Globus pallidus (tissue), 1 donor: Measurements from ENCODE around the gene RPS27A.
"Not testable (repeated sequence)": the region's sequence is repeated elsewhere in the genome, so short reads cannot be mapped to it uniquely, and the experiment has no call there.

ENCODE experiments used
- DNase-seq: peaks from one replicate; pipeline ENCODE4 v3.0.0-alpha.2; 2015; ENCODE audit warnings: low spot score

RPS27A gene

DNA sequence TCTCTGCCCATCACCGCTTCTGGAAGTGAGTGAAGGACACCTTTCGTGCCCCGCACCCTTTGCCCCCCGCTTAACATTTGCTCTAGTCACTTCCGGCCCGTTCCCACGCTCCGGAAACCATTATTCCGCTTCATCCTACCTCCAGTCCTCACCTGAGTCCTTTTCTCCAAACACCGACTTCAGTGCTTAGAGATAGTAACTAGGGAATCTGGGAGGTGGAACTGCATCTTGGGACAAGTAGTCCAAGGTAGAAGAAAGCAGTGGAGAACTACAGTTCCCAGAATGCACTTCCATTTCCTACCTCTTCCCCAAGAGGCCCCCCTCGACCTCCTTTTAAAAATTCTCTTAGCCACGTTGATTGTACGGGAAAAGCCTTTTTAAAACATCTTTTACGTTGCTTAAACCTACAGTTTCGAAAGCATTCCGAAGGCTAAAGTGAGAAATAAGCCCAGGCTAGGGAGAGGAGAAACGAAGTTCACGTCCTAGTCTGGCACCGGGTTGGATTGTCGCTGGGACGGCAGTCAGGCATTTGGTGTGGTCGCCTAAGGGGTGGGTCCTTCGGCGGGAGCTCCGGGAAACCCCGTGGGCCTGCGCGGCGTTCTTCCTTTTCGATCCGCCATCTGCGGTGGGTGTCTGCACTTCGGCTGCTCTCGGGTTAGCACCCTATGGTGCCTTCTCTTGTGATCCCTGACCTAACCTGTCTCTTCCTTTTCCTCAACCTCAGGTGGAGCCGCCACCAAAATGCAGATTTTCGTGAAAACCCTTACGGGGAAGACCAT lies at the start of gene RPS27A, which contains the start of gene CLHC1:
Gene RPS27A (plus strand): TSS at position 605 of the 779 bp plus-strand sequence. CDS start 137 bp downstream, at position 742.
Gene CLHC1 (minus strand): TSS at position 210 of the 779 bp plus-strand sequence. CDS start 9,882 bp downstream, outside the sequence.
- DNase-seq: peak; percentile 95

DNA sequence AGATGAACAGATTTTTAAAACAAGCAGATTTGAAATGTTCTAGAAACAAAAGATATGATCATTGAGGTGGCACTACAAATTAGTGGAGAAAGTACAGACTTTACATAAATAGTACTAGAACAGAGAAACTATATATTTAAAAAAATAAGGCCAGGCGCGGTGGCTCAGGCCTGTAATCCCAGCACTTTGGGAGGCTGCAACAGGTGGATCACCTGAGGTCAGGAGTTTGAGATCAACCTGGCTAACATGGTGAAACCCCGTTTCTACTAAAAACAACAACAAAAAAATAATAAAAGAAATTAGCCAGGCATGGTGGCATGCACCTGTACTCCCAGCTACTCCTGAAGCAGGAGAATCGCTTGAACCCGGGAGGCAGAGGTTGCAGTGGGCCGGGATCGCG lies 45.7 kb upstream of the RPS27A start:
- not testable (repeated sequence) for DNase-seq

DNA sequence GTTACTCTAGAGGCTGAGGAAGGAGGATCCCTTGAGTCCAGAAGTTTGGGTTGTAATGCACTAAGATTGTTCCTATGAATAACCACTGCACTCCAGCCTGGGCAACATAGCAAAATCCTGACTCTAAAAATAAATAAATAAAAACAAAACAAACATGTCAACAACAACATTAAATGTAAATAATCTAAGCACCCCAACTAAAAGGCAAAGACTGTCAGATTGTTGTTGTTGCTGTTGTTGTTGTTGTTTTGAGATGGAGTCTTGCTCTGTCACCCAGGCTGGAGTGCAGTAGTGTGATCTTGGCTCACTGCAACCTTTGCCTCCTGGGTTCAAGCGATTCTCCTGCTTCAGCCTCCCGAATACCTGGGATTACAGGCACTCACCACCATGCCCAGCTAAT lies 40.6 kb upstream of the RPS27A start:
- not testable (repeated sequence) for DNase-seq

DNA sequence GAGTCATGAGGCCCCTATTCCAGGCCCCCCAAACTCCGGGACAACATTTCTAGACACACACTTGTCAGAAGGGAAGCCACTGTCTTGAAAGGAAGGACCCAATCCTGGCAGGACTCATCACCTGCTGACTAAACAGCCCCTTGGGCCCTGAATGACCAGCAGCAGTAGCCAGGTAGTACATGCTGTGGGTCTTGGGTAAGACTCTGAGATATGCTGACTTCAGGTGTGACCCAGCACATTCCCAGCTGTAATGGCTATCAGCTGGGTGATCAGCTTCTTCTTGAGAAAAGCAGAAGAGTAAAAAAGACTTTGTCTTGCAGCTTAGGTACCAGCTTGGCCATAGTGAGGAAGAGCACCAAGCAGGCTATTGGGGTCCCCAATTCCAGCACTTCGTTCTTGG lies 36.0 kb upstream of the RPS27A start:
- DNase-seq: no peak

DNA sequence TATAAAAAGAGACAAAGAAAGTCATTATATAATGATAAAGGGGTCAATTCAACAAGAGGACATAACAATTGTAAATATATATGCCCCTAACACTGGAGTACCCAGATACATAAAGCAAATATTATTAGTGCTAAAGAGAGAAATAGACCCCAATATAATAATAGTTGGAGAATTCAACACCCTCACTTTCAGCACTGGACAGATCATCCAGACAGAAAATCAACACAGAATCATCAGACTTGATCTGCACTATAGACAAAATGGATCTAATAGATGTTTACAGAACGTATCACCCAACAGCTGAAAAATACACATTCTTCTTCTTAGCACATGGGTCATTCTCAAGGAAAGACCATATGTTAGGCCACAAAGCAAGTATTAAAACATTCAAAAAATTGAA lies 32.1 kb upstream of the RPS27A start:
- DNase-seq: no peak

DNA sequence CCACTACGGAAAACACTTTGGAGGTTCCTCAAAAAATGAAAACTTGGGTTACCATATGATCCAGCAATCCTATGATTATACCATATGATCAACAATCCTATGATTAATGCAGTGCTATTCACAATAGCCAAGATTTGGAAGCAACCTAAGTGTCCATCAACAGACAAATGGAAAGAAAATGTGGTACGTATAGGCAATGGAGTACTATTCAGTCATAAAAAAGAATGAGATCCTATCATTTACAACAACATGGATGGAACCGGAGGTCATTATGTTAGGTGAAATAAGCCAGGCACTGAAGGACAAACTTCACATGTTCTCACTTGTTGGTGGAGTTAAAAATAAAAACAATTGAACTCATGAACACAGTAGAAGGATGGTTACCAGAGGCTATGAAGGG lies 28.0 kb upstream of the RPS27A start:
- no peak for DNase-seq

DNA sequence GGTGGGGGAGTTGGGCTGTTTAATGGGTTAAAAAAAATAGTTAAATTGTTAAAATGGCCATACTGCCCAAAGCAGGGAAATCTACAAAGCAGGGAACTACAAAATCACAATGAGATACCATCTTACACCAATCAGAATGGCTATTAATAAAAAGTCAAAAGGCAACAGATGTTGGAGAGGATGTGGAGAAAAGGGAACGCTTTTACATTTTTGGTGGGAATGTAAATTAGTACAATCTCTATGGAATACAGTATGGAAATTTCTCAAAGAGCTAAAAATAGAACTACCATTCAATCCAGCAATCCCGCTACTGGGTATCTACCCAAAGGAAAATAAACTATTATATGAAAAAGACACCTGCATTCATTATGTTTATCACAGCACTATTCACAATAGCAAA lies 27.5 kb upstream of the RPS27A start:
- DNase-seq: no peak

DNA sequence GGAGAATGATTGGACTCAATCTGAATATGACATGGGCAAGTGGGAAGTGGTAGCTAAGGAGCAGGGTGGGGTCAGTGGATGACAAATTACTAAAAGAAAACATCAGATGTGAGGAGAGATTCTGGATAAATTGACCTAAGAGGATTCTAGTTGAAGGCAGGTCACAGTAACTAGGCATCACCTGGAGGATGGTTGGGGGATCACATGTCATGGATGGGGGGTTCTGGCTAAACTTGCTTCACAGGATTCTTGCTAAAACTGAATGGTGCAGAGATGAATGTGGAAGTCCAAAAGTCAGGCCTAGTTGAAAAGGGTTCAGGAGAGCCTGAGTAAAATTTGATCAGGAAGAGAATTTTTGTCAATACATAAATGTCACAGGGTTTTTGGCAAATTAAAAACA lies 18.7 kb upstream of the RPS27A start:
- DNase-seq: no peak

DNA sequence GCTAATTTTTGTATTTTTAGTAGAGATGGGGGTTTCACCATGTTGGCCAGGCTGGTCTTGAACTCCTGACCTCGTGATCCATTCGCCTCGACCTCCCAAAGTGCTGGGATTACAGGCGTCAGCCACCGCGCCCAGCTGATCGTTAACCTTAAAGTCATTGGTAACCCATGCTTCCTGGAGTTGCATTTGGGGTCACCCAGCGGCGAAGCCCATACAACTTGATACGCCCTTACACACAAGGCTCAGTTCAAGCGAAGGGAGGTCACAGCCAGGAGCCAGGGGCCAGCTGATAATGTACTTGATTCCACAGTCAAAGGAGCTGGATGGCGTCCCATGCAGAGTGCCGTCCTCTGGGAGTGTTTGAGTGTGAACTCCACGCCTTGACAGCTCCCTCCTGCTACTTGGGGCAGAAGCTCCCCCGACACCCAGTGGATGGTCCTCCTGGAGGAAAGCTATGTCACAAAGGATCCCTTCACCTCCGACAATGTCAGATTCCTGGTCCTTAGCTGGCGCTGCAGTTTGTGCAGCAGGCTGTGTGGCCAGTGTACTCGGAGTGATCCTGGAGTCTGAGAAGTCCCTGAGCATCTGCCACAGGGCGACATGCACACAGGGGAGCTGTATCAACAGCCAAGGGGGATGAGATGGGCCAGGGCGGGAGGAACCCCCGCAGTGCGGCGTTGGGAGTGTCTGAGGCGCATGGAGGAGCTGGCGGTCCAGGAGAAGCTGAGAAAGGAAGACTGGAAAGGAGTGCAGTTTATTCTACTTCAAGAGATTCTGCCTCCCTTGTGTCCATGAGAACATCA lies 8.3 kb upstream of the RPS27A start:
- no peak for DNase-seq

DNA sequence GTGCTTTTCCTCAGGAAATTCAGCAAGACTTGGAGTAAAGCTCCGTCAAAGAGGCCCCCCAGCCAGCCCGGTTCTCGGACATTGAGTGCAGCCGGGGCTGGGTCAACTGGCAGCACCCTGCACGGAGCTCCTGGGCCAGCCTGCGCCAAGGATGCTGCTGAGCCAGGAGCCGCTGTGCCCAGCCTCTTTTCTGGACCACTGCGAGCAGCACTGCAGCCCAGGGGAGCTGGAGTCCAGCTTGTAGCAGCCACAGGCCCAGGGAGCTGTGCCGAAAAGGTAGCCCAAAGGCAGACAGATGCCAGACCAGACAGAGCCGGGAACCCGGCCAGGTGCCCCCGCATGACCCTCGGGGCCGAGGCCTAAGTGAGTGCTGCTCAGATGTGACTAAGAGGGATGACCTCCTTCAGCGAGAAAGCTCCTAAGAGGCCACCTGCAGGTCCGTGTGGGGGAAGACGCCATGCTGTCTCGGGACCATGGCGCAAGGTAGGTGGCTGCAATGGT lies 7.7 kb upstream of the RPS27A start:
- DNase-seq: no peak

DNA sequence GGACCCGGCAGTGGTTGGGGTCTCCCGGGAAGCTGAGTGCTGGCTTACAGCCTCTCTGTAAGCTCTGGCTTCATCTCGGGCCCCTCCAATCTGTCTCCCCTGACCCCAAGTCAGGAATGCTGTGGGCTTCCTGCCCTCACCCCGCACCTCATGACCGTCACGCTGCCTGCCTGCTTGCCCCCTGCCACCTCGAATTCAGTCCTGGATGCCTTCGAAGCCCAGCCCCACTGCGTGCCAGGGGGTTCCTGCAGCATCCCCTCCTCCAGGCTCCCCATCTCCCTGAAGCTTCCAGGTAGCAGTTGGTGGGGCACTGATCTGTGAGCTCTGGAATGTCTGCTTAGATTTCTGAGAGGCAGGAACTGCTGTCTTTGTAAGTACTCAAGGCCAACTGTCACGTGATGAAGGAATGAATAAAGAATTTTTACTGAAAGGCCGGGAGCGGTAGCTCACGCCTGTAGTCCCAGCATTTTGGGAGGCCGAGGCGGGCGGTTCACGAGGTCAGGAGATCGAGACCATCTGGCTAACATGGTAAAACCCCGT lies 6.9 kb upstream of the RPS27A start:
- no peak for DNase-seq

DNA sequence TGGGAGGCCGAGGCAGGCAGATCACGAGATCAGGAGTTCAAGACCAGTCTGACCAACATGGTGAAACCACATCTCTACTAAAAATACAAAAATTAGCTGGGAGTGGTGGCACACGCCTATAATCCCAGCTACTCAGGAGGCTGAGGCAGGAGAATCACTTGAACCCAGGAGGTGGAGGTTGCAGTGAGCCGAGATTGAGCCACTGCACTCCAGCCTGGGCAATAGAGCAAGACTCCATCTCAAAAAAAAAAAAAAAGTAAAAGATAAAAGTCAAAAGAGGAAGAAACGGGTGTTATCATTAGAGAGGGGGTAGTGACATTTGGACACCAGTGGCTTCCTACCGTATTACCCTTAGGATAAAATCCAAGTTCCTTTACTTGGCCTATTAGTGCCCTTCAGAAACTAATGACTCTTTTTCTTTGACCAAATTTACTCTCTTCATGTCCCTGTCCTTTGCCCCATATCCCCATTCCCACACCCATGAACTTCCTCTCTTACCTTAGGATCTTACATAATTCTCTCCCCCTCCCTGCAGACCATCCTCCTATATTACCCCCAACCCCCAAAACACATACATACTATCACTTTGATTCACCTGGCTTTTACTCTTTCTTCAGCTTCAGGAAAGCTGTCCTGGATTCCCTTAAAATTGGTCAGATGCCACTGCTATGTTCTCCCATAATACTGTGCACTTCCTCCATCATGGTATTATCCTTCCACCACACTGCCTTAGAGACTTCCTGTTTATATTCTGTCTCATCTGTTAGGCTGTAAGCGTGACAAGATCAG lies 4.9 kb upstream of the RPS27A start:
- not testable (repeated sequence) for DNase-seq

DNA sequence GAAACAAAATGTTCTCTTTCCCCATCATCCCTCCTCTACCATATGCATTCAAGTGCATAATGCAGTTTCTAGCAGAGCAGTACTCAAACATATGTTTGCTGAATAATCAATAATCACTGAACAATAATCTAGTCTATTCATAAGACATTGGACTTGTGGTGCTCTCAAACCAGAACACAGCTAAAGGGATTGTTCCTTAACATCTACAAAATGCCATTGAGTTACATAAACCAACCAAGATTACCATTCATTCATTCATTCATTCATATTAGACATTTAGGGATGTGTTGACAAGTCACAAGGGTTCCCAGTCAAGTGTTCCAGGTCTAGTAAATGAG lies 4.3 kb upstream of the RPS27A start:
- no peak for DNase-seq

DNA sequence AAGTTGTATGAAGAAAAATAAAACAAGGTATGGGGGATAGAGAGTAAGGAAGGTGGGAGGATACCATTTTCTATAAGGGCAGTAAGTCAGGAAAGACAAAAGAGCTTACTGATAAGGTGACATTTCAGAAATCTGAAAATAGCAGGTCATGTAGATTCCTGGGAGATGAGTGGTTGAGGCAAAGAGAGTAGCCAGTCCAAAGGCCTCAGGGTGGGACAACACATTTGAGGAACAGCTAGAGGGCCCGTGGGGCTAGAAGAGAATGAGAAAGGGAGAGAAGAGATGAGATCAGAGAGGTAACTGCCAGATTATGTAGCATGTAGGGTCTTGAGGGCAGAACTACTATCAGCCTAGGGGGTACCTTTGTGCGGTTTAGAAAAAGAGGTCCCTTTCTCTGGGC lies 3.3 kb upstream of the RPS27A start:
- DNase-seq: no peak

DNA sequence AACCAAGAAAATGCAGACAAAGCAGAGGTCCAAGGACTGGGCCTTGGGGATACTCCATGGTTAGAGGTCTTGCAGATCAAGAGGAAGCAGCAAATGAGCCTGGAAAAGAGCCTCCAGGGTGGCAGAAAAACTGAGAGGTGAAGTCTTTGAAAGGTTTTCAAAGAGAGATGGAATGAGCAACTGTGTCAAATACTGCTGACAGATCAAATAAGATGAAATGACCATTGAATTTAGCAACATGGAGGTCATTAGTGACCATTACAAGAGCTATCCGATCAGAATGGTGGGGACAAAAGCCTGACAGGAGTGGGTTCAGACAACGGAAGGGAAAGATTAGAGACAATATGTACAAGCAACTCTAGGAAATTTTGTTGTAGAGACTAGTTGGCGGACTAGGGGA lies 1.9 kb upstream of the RPS27A start:
- DNase-seq: no peak

DNA sequence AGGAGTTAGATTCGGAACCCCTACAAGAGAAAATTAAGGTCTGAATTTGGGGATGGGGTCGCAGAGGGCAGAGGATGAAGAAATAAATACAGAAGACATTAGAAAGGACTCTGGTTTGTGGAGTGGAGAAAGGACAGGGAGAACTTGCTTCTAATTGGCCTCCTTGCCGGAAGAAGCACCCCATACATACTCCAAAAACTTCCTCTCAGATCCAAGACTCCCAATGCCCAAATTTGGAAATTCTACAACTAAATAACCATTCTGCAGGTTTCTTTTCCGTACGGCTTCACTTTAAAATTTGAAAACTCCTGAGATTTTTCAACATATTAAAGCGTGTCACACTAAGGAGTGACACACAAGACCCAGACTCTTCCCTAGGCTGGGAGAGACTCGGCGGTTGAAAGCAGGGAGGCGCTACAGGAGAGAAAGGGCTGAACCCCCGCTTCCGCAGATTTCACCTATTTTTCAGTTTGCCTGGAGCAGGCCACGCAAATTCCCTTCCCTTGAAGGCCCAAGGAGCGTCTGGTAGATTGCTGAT lies 873 bp upstream of the RPS27A start:
- no peak for DNase-seq

DNA sequence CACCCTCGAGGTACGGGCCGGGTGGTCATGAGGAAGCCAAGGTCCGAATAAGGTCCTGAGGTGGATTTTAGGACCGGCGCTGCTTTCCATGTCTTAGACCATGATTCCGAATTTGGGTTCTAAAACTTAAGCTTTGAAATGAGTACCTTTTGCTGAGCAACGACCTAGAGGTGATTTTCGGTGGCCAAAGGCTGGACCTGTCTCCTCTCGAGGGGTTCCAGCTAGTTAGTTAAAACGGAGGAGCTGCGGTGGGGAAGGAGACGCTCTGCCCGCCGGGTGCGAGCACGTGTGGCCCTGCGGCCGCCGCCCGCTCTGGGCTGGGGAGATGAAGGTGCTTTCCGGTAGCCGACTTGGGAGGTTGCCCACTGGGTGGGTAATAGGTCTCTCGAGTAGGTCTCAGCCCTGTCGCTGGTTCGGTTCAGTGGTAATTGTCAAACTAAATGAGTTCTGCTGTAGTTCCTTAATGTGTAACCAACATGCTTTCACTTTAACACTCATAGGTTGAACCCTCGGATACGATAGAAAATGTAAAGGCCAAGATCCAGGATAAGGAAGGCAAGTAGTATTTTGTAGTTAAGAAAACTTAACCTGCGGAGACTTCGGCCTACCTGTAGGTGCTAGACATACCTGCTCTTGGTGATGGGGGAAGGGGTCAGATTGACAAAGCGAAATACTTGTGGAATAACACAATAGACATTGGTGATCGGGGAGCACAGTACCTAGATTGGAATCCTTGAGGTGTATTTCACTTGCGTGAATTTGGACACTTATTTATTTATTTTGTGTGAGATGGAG lies 572 bp downstream of the RPS27A start:
- no peak for DNase-seq

DNA sequence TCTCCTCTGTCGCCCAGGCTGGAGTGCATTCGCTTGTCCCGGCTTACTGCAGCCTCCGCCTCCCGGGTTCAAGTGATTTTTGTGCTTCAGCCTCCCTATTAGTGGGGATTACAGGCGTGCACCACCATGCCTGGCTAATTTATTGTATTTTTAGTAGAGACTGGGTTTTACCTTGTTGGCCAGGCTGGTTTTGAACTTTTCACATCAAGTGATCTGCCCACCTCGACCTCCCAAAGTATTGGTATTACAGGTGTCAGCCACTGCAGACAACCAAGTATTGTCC lies 1.1 kb downstream of the RPS27A start:
- DNase-seq: no peak

DNA sequence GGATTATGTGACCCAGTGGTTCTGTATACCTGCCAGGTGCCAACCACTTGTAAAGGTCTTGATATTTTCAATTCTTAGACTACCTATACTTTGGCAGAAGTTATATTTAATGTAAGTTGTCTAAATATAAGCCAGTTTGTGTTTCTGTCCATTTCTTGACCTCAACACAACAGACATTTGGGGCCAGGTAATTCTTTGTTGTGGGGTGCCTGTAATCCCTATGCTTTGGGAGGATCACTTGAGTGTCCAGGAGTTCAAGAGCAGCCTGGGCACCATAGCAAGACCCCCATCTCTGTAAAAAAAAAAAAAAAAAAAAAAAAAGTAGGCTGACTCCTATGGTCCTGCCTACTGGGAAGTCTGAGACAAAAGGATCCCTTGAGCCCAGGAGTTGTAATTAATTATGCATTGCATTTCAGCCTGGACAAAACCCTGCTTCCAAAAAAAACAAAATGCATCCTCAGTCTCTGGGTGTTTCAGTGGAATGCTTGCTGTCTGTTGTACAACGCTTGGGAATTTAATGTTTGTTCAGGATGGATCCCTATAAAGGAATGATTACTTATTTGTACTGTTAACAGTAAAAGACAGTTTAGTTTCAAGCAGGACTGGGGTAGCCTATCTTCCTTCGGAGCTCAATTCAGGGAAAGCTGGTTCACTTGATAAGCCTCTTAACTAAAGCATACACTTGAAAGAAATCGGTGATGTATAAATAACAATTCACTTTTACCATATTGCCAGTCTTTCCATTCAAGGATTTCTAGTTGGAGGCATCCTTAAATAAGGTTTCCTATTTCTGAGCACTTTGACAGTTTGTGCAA lies 3.4 kb downstream of the RPS27A start:
- no peak for DNase-seq

DNA sequence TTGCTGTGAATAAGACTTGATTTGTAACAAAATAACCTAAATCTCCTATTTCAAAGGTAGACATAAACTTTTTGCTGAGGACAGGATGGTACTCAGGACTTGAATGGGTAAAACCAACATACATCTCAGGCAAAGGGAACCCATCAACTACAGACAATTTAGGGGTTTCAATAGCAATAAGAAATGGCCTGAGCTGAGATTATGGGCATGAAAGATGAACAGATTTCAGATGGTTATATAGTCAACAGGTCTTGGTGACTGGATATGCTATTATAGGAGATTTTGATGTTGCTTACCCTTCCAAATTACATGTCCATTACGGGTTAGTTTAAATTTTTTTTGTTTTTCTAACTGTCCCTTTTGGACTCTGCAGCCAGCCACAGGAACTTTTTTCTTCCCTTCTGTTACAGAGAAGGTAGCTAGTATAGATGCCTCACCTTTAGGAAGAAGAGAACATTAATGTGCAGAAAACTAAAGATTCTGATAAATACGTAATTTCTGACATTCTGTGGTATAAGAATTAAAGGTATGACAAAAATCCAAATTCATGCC lies 4.6 kb downstream of the RPS27A start:
- no peak for DNase-seq
